Endometrial microvascular endothelial cells (primary cell): ENCODE measurements around the gene SERTM1. TPM values are rescaled to one million over a fixed set of nuclear protein-coding genes. Genes with fewer than 3 reads are reported as not detected.

Source experiments
- total RNA-seq: library from RNA; depleted of rRNA; stranded (reverse); fragments of >200 nt; gene quantifications from one replicate; pipeline ENCODE4 v1.2.3, GENCODE V29; 2015; ENCODE audit errors: inconsistent ontology term

SERTM1 gene
- total RNA-seq, 1 donor from 2014 or later = not detected

Other genes with a start within 250 kb of the SERTM1 start
- gene CCNA1, start 241.5 kb upstream of the SERTM1 start, total RNA-seq = 39.8 TPM
- 1.3 TPM for gene RFXAP, start 145.2 kb downstream of the SERTM1 start, total RNA-seq
- gene SMAD9, start 246.2 kb downstream of the SERTM1 start, total RNA-seq = 4.1 TPM